SK-N-SH treated with all-trans-retinoic acid at 6 μM for 48 hours (cell line): ENCODE measurements around the gene SUSD4.

Source experiments
- CREB5 ChIP-seq: fragments of 250-450 bp; sonication (Bioruptor Pico); IDR thresholded peaks from 2 replicates; pipeline ENCODE4 v1.5.1; 2020; ENCODE audit warnings: low read depth, mild to moderate bottlenecking, moderate library complexity
- RARB ChIP-seq: fragments of 250-450 bp; sonication (Bioruptor Pico); IDR thresholded peaks from 2 replicates; pipeline ENCODE4 v1.8.0; 2021; ENCODE audit warnings: mild to moderate bottlenecking, moderate library complexity
- ZNF565 ChIP-seq: fragments of 450-650 bp; formaldehyde crosslinking; conservative IDR thresholded peaks from 2 replicates; pipeline ENCODE4 v1.5.0; 2020; ENCODE audit warnings: low read depth, mild to moderate bottlenecking, moderate library complexity

GRCh38 chr1:223227031-223227430 lies 136.9 kb downstream of the SUSD4 start:
- TF ChIP-seq ZNF565 (CRISPR knock-in tag) (no peak), RARB (CRISPR knock-in tag) (no peak), CREB5 (CRISPR knock-in tag) (no peak)
